Fibroblast of peridontal ligament (primary cell): ENCODE measurements around the gene ACOD1.

ENCODE experiments used
- DNase-seq: peaks from one replicate; pipeline ENCODE4 v3.0.0-alpha.2; 2010; ENCODE audit errors: extremely low read depth

ACOD1 gene

DNA sequence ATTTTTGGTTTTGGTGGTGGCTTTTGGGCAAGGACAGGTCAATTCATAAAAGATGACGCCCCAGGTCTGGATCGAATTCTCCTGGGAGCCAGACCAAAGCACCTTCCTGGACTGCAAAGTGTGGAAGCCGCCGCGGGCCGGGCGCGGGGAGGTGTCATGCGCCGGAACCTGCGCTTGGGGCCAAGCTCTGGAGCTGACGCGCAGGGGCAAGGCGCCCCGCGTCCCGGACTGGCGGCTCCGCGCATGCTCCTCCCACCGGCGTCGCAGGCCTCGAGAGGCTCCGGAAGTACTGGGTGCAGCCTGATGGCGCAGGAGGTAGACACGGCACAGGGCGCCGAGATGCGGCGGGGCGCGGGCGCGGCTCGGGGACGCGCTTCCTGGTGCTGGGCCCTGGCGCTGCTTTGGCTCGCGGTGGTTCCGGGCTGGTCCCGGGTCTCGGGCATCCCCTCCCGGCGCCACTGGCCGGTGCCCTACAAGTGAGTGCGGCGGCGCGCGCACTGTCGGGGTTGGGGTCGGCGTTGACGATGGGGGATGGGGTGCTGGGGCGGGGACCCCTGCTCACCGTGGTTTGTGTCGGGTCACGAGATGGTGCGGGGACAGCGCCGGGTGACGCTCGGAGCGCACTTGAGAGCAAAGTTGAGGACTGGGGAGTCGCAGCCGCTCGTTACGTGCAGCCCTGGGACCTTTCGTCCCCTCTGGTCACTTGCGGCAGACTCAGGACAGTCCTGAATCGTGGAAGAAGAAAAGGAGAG is 43.7 kb downstream of the ACOD1 start, which contains the start of gene CLN5:
CLN5 (plus strand) TSS at position 286 of the 752 bp plus-strand sequence; CDS start at position 304, 18 bp downstream.
- peak; percentile 84 for DNase-seq

DNA sequence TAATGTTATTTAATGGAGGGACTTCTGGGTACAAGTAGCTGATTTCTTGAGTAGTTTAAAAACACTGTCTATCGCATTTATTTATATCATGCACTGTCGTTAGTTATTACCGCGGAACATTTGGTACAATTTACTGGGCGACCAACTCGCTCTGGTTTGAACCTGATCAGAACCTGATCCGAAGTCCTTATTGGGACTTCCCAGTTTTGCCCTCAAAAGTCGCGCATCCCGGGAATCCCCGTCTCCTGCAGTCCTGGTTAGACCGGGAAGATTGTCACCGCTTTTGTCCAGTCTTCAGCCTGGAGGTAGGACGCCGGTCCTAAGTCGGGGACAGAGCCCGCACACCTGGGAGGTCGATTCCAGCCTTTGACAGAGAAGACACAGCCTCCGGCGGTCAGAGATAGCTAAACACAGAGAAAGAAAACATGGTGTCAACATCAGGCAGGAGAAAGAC is 44.3 kb downstream of the ACOD1 start:
- peak; percentile 35 for DNase-seq

DNA sequence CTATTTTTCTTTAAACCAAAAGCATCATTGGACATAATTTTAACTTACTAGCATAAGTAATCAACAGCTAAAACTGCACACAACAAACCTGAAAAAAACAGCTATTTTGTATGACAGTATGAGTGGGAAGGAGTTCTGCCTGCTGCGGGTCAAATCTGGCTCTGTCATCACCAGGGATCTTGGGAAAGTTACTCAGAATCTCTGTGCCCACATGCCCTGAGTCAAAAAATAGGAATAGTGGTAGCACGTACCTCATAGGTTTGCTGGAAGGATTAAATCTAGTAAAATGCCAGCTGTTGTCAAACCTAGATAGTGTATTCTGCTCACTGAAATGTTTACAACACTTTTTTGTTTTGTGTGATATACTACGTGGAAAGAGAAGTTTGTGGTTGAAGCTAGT is 44.7 kb downstream of the ACOD1 start:
- peak; percentile 43 for DNase-seq

DNA sequence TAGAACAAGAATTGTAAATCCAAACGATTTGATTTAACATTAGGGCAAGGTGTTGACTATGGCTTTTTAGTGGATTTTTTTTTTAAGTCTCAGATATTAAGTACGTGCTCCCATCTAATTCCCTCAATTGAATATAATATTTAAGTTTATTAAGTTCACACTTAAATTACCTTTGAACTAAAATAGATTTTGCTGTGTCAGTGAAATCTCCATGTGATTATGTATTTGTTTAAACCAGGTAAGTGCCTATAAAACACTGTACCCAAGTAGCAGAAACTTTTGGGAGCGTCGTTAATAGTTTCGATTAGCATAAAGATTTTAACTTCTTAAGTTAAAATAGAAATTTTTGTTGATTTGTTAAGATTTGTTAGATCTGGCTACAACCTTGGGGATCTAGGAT is 45.2 kb downstream of the ACOD1 start:
- DNase-seq, result no peak

DNA sequence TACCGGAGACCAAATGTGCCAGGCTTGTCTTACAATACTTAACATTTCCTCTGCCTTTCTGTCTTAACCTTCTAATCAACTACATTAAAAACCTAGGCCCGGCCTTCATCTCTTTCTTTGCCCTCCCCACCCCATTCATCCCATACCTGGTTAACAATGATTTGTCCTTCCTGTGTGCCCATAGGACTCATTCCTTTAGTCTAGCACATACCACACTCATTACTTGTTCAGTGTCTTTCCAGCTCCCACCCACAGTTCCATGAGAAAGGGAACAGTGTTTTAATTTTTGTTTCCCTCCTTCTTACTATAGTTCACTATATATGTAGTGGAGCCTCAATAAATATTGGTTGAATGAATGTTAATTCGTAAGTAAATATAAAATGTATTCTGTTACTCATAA is 46.0 kb downstream of the ACOD1 start:
- no peak for DNase-seq

DNA sequence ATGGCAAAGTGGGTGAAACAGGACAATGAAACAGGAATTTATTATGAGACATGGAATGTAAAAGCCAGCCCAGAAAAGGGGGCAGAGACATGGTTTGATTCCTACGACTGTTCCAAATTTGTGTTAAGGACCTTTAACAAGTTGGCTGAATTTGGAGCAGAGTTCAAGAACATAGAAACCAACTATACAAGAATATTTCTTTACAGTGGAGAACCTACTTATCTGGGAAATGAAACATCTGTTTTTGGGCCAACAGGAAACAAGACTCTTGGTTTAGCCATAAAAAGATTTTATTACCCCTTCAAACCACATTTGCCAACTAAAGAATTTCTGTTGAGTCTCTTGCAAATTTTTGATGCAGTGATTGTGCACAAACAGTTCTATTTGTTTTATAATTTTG is 52.2 kb downstream of the ACOD1 start:
- DNase-seq, result peak; percentile 29

DNA sequence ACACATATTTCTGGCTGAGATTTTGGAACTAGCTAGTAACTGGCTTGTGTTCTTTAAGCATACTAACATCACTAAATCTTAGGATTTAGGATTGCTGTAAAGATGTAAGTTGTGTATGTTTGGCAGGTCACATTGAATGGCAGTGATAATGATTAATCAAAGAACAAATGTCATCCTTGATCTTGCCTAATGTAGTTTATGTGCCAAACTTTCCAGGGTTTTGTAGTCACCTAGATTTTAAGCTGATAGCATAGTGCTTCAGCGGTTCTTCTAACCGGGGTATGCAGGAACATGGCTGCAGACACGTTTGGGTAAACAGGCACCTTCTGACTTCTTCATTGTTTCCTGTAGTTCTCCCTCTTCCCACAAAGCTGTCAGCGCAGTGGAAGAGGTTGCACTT is 53.2 kb downstream of the ACOD1 start:
- DNase-seq, result no peak

DNA sequence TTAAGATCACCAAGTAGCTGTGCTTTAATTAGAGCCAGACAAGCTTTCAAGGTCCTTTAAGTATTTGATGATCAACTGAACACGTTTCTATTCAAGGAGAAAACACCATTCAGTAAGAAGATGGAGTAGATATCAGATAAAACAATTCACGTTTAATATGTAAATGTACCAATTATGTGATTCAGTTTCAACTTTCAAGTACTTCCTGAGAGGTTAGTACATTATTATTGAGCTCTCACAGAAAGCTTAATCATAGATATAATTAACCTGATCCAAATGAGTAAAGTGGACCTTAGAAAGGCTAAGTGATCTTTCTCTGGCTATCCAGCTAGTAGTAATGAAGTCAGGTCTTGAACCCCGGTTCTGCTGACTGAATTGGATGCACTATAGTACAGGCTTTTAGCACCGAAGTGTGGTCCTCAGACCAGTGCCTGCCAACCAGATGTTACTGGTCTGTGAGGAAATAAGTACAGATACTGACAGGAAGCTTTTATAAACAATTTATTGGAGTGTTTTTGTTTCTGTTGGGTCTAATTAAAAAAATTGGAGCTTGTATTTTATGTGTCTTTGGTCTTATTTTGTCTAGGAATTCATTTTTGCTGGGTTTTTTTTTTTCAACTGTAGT is 53.8 kb downstream of the ACOD1 start:
- DNase-seq, result no peak

DNA sequence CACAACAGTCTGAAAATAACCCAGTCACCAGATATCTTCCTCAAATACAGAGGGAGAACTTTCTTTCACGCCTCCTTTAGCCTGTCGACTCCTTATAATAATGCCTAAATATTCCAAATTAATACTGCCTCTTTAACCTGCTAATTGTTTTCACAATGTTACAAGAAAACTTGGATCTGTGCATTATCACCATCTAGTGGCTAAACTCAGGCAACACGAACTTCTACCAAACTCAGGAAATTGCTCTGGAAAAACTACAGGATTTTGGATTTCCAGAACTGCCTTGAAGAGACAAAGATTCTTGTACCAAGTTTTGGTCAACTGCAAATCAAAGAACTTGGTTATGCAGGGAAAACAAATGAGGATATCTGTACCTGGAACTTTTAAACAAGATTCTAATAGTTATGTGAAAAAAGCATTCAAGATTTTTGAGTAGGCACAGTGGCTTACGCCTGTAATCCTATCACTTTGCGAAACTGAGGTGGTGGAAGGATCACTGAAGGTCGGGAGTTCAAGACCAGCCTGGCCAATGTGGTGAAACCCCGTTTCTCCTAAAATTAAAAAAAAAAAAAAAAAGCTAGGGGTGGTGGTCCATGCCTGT is 54.4 kb downstream of the ACOD1 start:
- DNase-seq, result peak; percentile 70
